ENCODE data around the gene PLD2. TPM values are rescaled to one million over a fixed set of nuclear protein-coding genes. Genes with fewer than 3 reads are reported as not detected.
A peak's percentile ranks its signal among the peaks of the same experiment; 100 is the strongest.
"Not testable (repeated sequence)": the region's sequence is repeated elsewhere in the genome, so short reads cannot be mapped to it uniquely, and the experiment has no call there.

Gene PLD2
- total RNA-seq, 4 donors from 2014 or later: 53.5 to 134 (median 57.6) TPM

GRCh38 chr17:4823373-4824089, 16.6 kb downstream of the PLD2 start:
- no peak for DNase-seq (ENCODE audit: low spot score in 2 of 2)
- Histone ChIP-seq H3K36me3 (peaks cover 42% of the 10 kb centered on the region), H3K27me3 (no peaks in the 10 kb centered on the region), H3K9me3 (no peaks in the 10 kb centered on the region), H3K4me1 (no peaks in the 10 kb centered on the region), H3K27ac (no peak overlapping the region), H3K4me3 (no peak overlapping the region)
- 73% methylated on average over 12 of the region's 12 CpGs for WGBS
- TF ChIP-seq EP300 (IDR thresholded peaks at IDR 0.05) (no peak), CTCF (IDR thresholded peaks at IDR 0.05) (no peak), POLR2A (IDR thresholded peaks at IDR 0.05) (no peak), POLR2AphosphoS5 (IDR thresholded peaks at IDR 0.05) (no peak)

- WGBS: 69% methylated on average over 8 of the region's 8 CpGs
- TF ChIP-seq CTCF (IDR thresholded peaks at IDR 0.05) (no peak), POLR2A (IDR thresholded peaks at IDR 0.05) (no peak), POLR2AphosphoS5 (IDR thresholded peaks at IDR 0.05) (no peak), EP300 (IDR thresholded peaks at IDR 0.05) (no peak)
- no peak overlapping the region for H3K27ac ChIP-seq
- no peak overlapping the region for H3K4me3 ChIP-seq
- H3K4me1 ChIP-seq: no peaks in the 10 kb centered on the region
- no peaks in the 10 kb centered on the region for H3K27me3 ChIP-seq
- H3K9me3 ChIP-seq: no peaks in the 10 kb centered on the region
- peaks cover 13% of the 10 kb centered on the region for H3K36me3 ChIP-seq
- no peak for DNase-seq (ENCODE audit: low spot score in 2 of 2)
Measured at GRCh38 chr17:4827399-4827798, 20.4 kb downstream of the PLD2 start.

- not testable (repeated sequence) for DNase-seq (ENCODE audit: low spot score in 2 of 2); H3K9me3 ChIP-seq; H3K27me3 ChIP-seq; H3K36me3 ChIP-seq
- Histone ChIP-seq H3K4me1 (peaks cover 38% of the 10 kb centered on the region), H3K4me3 (peak overlapping the region; percentile 81), H3K27ac (peak overlapping the region; percentile 90)
- under 1% methylated on average over 12 of the region's 17 CpGs for WGBS
Measured at GRCh38 chr17:4832829-4833177, 25.9 kb downstream of the PLD2 start.

GRCh38 chr17:4833178-4833940, 26.4 kb downstream of the PLD2 start, which contains the start of gene MINK1:
Gene MINK1, plus strand, starts transcription at chr17:4833340. Its CDS starts 244 bp downstream, at chr17:4833584.
- peak in 1 of 2 donors; percentile 71 for TF ChIP-seq POLR2A (IDR thresholded peaks at IDR 0.05)
- TF ChIP-seq CTCF (IDR thresholded peaks at IDR 0.05): no peak
- TF ChIP-seq EP300 (IDR thresholded peaks at IDR 0.05): no peak
- no peak for TF ChIP-seq POLR2AphosphoS5 (IDR thresholded peaks at IDR 0.05)
- WGBS: 1% methylated on average over 49 of the region's 91 CpGs
- Histone ChIP-seq H3K4me1 (peaks cover 44% of the 10 kb centered on the region), H3K36me3 (no peaks in the 10 kb centered on the region), H3K9me3 (no peaks in the 10 kb centered on the region), H3K27ac (peak within 1 kb of the TSS; percentile 90), H3K4me3 (peak within 1 kb of the TSS; percentile 81), H3K27me3 (no peaks in the 10 kb centered on the region)
- peak; percentile 89 to 91 for DNase-seq (ENCODE audit: low spot score in 2 of 2)

GRCh38 chr17:4833941-4834680, 27.2 kb downstream of the PLD2 start:
- no peak for DNase-seq (ENCODE audit: low spot score in 2 of 2)
- Histone ChIP-seq H3K27ac (peak overlapping the region; percentile 90), H3K9me3 (no peaks in the 10 kb centered on the region), H3K4me1 (peaks cover 51% of the 10 kb centered on the region), H3K36me3 (no peaks in the 10 kb centered on the region), H3K27me3 (no peaks in the 10 kb centered on the region), H3K4me3 (peak overlapping the region; percentile 81)
- WGBS: 3% methylated on average over 15 of the region's 15 CpGs
- TF ChIP-seq POLR2AphosphoS5 (IDR thresholded peaks at IDR 0.05) (no peak), CTCF (IDR thresholded peaks at IDR 0.05) (no peak), EP300 (IDR thresholded peaks at IDR 0.05) (no peak), POLR2A (IDR thresholded peaks at IDR 0.05) (no peak)

All from suprapubic skin (tissue), 4 donors.